ENCODE results near the gene ATF6.

DNA sequence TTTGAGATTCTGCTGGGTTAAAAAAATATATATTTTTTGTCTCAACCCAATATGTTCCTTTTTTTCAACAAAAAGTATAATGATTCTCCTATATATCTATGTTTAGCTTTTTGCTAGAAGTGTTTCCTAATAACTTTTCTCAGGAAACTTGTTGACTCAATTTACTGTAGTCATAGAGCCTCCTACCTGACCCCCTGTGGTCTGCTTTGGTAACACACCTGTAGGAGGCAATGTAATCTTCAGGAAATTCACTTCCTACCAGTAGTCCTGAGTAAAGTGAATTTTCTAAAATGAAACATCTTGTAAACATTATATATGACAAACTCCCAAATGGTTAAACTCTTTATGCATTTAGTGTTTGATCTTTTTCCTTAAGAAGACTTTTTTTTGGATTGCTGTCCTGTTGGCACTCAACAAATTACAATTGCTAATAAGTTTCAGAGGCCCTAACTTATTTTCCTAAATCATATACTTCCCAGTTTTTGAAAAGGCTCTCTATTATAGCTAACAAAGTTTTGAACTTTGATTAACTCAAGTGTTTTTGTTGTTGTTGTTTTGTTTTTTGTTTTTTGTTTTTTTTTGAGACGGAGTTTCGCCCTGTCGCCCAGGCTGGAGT, 139.3 kb downstream of the ATF6 start:
- TF ChIP-seq, protein P1, sequence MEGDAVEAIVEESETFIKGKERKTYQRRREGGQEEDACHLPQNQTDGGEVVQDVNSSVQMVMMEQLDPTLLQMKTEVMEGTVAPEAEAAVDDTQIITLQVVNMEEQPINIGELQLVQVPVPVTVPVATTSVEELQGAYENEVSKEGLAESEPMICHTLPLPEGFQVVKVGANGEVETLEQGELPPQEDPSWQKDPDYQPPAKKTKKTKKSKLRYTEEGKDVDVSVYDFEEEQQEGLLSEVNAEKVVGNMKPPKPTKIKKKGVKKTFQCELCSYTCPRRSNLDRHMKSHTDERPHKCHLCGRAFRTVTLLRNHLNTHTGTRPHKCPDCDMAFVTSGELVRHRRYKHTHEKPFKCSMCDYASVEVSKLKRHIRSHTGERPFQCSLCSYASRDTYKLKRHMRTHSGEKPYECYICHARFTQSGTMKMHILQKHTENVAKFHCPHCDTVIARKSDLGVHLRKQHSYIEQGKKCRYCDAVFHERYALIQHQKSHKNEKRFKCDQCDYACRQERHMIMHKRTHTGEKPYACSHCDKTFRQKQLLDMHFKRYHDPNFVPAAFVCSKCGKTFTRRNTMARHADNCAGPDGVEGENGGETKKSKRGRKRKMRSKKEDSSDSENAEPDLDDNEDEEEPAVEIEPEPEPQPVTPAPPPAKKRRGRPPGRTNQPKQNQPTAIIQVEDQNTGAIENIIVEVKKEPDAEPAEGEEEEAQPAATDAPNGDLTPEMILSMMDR (IDR thresholded peaks at IDR 0.05) = peak; percentile 36; the same call in 1 of the 2 replicates
- TF ChIP-seq, protein P2, sequence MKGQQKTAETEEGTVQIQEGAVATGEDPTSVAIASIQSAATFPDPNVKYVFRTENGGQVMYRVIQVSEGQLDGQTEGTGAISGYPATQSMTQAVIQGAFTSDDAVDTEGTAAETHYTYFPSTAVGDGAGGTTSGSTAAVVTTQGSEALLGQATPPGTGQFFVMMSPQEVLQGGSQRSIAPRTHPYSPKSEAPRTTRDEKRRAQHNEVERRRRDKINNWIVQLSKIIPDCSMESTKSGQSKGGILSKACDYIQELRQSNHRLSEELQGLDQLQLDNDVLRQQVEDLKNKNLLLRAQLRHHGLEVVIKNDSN (CRISPR knock-in tag; IDR thresholded peaks at IDR 0.05) = no peak
- TF ChIP-seq JUN (CRISPR knock-in tag; IDR thresholded peaks at IDR 0.05) (no peak), TEAD4 (CRISPR knock-in tag; IDR thresholded peaks at IDR 0.05) (no peak), ESRRA (CRISPR knock-in tag; IDR thresholded peaks at IDR 0.05; ENCODE audit: borderline replicate concordance) (no peak), ATF1 (CRISPR knock-in tag; IDR thresholded peaks at IDR 0.05) (no peak)

Data from WTC11 (cell line).